ENCODE data around the gene FLT1.

Gene FLT1

GRCh38 chr13:28267497-28267896 lies 227.4 kb downstream of the FLT1 start:
- Histone ChIP-seq H3K36me3 (ENCODE audit: control insufficient read depth, low read length) (peaks cover 65% of the 10 kb centered on the region), H3F3A (ENCODE audit: control insufficient read depth, insufficient read depth) (peaks cover 18% of the 10 kb centered on the region), H3K4me1 (ENCODE audit: control insufficient read depth, low read length) (peaks cover 52% of the 10 kb centered on the region), H3K4me3 (ENCODE audit: low read length) (peak overlapping the region; percentile 34), H3K27ac (ENCODE audit: low read depth, low read length) (peak overlapping the region; percentile 93), H3K4me2 (ENCODE audit: low read length) (peak overlapping the region; percentile 62), H3K9me3 (ENCODE audit: control insufficient read depth, insufficient read depth, low read length) (peaks cover 9% of the 10 kb centered on the region), H3K9me2 (replicated peaks; ENCODE audit: control insufficient read depth, low read length) (no peaks in the 10 kb centered on the region), H3K27me3 (ENCODE audit: control insufficient read depth, low read length) (no peaks in the 10 kb centered on the region), H4K20me1 (ENCODE audit: control insufficient read depth, insufficient read depth, low read depth, low read length) (no peaks in the 10 kb centered on the region), H3K79me2 (ENCODE audit: control insufficient read depth, low read length) (peaks cover 8% of the 10 kb centered on the region; the same call in 1 of the 2 replicates)
- TF ChIP-seq CTCF (IDR thresholded peaks at IDR 0.05; ENCODE audit: low read depth, low read length, poor library complexity, severe bottlenecking) (no peak), EZH2phosphoT487 (IDR thresholded peaks at IDR 0.05; ENCODE audit: borderline replicate concordance, low read length) (no peak)

GRCh38 chr13:28258417-28258816 lies 236.5 kb downstream of the FLT1 start:
- H3F3A ChIP-seq (ENCODE audit: control insufficient read depth, insufficient read depth), result no peaks in the 10 kb centered on the region
- no peaks in the 10 kb centered on the region for H3K79me2 ChIP-seq (ENCODE audit: control insufficient read depth, low read length)
- H3K4me3 ChIP-seq (ENCODE audit: low read length), result no peak overlapping the region
- H3K27ac ChIP-seq (ENCODE audit: low read depth, low read length), result no peak overlapping the region
- H3K36me3 ChIP-seq (ENCODE audit: control insufficient read depth, low read length), result peaks cover 49% of the 10 kb centered on the region
- no peaks in the 10 kb centered on the region for H3K9me2 ChIP-seq (replicated peaks; ENCODE audit: control insufficient read depth, low read length)
- H4K20me1 ChIP-seq (ENCODE audit: control insufficient read depth, insufficient read depth, low read depth, low read length), result no peaks in the 10 kb centered on the region; the same call in 1 of the 2 replicates
- H3K4me2 ChIP-seq (ENCODE audit: low read length), result no peak overlapping the region
- H3K4me1 ChIP-seq (ENCODE audit: control insufficient read depth, low read length), result no peaks in the 10 kb centered on the region
- TF ChIP-seq EZH2phosphoT487 (IDR thresholded peaks at IDR 0.05; ENCODE audit: borderline replicate concordance, low read length), result no peak
- TF ChIP-seq CTCF (IDR thresholded peaks at IDR 0.05; ENCODE audit: low read depth, low read length, poor library complexity, severe bottlenecking), result no peak
- no peaks in the 10 kb centered on the region for H3K9me3 ChIP-seq (ENCODE audit: control insufficient read depth, insufficient read depth, low read length)
- H3K27me3 ChIP-seq (ENCODE audit: control insufficient read depth, low read length), result no peaks in the 10 kb centered on the region

GRCh38 chr13:28257305-28257704 lies 237.6 kb downstream of the FLT1 start:
- H3K79me2 ChIP-seq (ENCODE audit: control insufficient read depth, low read length), result no peaks in the 10 kb centered on the region
- H3K27me3 ChIP-seq (ENCODE audit: control insufficient read depth, low read length), result no peaks in the 10 kb centered on the region
- no peaks in the 10 kb centered on the region for H3K4me1 ChIP-seq (ENCODE audit: control insufficient read depth, low read length)
- no peaks in the 10 kb centered on the region for H3F3A ChIP-seq (ENCODE audit: control insufficient read depth, insufficient read depth)
- H3K4me2 ChIP-seq (ENCODE audit: low read length), result no peak overlapping the region
- H3K9me2 ChIP-seq (replicated peaks; ENCODE audit: control insufficient read depth, low read length), result no peaks in the 10 kb centered on the region
- H3K36me3 ChIP-seq (ENCODE audit: control insufficient read depth, low read length), result peaks cover 45% of the 10 kb centered on the region
- no peak overlapping the region for H3K4me3 ChIP-seq (ENCODE audit: low read length)
- TF ChIP-seq CTCF (IDR thresholded peaks at IDR 0.05; ENCODE audit: low read depth, low read length, poor library complexity, severe bottlenecking), result no peak
- no peak for TF ChIP-seq EZH2phosphoT487 (IDR thresholded peaks at IDR 0.05; ENCODE audit: borderline replicate concordance, low read length)
- H3K27ac ChIP-seq (ENCODE audit: low read depth, low read length), result no peak overlapping the region
- H4K20me1 ChIP-seq (ENCODE audit: control insufficient read depth, insufficient read depth, low read depth, low read length), result no peaks in the 10 kb centered on the region; the same call in 1 of the 2 replicates
- H3K9me3 ChIP-seq (ENCODE audit: control insufficient read depth, insufficient read depth, low read length), result no peaks in the 10 kb centered on the region

All from DOHH2 (cell line).